GM18519 (cell line): ENCODE data around the gene TNFRSF21.
"Not testable (repeated sequence)": the region's sequence is repeated elsewhere in the genome, so short reads cannot be mapped to it uniquely, and the experiment has no call there.

ENCODE experiments used
- ATAC-seq: cut with Tn5 transposase; IDR thresholded peaks from one replicate; pipeline ENCODE4 v1.9.1; 2021; ENCODE audit warnings: mild to moderate bottlenecking, moderate library complexity; ENCODE audit not compliant: unreplicated experiment, low FRiP score

TNFRSF21 gene, protein sequence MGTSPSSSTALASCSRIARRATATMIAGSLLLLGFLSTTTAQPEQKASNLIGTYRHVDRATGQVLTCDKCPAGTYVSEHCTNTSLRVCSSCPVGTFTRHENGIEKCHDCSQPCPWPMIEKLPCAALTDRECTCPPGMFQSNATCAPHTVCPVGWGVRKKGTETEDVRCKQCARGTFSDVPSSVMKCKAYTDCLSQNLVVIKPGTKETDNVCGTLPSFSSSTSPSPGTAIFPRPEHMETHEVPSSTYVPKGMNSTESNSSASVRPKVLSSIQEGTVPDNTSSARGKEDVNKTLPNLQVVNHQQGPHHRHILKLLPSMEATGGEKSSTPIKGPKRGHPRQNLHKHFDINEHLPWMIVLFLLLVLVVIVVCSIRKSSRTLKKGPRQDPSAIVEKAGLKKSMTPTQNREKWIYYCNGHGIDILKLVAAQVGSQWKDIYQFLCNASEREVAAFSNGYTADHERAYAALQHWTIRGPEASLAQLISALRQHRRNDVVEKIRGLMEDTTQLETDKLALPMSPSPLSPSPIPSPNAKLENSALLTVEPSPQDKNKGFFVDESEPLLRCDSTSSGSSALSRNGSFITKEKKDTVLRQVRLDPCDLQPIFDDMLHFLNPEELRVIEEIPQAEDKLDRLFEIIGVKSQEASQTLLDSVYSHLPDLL

DNA sequence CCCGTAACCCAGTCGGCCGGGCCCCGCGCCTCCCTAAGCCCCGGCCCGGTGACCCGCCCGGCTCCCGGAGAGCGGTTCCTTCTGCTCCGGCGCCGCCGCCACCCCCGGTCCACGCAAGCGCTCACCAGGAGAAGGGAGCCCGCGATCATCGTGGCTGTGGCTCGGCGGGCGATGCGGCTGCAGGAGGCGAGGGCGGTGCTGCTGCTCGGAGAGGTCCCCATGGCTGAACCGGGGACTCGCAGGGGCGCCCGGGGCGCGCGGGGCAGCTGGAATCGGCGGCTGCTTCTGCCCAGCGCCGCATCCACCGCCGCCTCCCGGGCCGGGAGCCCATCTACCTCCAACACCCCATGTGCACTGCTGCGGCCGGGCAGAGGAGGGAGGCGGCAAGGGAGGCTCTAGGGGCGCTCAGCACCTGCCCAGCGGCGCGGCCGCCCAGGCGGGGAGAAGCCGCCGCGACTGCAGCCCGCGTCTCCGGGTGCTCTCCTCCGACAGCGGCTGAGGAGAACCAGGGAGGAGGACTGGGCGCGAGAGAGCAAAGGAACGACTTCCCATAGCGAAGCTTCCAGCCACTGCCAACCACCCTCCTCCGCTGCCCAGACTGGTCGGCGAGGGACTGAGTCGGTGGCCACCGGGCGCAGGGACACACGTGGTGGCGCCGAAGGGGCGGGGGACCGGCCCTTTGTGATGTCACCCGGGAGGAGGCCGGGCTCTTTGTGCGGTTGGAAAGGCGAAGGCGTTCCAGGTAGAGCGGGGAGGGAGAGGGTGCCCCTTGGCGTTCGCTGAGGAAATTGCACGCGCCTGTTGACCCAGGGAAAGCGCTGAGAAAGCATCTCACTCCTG, at the start of gene TNFRSF21:
Gene TNFRSF21 (minus strand): TSS at position 615 of the 840 bp plus-strand sequence. CDS start 394 bp downstream, at position 221.
- ATAC-seq = peak; percentile 99

DNA sequence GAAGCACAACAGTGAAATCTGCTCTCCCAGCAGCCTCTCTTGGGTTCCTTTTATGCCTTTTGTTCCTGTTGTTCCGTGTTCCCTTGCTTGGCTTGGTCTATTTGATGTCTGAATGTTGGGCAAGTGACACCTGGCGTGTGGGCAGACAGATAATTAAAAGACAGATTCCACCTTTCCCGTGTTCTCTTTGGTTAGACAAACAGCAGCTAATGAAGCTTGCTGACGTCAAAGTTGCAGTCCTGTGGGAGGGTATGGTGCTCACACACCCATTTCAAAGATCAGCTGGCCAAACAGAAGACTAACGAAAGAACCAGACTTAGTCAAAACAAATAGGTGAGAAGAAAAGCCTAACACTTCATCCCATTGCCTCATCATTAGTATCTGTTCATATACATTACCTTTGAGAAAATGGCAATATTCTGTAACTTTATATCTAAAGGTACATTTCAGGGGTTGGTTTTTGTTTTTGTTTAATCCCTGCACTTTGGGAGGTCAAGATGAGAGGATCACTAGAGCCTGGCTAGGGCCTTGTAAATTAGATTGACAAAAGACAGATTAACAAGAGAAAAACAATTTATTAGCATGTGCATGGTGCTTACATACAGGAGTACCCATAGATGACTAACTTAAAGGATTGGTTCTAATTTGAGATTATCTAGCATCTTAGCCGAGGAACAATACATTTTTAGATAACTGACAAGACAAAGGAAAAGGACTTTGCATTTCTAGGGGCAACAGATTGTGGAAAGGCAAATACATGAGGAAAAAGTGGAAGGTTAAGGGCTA, 48.9 kb upstream of the TNFRSF21 start:
- ATAC-seq = no peak

DNA sequence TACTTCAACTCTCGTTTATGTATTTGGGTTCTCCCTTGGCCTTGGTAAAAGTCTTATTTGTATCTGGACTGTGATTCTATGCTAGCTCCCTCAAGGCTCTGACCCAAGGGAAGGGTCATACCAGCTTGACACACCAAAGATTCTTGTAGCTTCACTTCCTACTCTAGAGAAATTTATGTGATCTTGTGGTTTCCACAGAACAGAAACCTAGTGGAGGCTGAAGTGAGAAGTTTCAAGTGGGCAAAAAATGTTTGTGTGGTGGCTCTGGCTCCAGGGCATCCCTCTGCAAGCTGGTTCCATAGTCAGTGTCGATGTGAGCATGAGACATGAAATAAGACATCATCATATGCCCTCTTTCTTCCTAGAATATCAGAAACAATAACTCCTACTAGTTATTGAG, 48.1 kb upstream of the TNFRSF21 start:
- peak; percentile 39 for ATAC-seq

DNA sequence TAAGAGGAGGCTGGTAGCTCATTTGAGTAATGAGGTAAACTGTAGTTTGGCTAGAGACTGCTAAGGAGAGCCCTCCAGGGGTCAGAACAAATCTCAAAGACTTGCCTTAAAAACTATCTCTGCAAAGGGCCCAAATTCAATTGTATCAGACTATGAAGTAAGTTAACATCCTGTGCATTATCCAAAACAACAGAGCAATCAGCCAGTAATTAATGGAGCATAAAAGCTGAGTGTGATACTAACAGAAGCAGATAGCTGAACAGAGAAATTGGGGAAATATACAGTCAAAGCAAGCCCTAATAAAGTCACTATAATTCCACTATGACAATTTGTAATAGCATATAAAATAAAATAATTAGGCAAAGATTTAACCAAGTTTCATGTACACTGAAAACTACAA, 45.8 kb upstream of the TNFRSF21 start:
- ATAC-seq = no peak

DNA sequence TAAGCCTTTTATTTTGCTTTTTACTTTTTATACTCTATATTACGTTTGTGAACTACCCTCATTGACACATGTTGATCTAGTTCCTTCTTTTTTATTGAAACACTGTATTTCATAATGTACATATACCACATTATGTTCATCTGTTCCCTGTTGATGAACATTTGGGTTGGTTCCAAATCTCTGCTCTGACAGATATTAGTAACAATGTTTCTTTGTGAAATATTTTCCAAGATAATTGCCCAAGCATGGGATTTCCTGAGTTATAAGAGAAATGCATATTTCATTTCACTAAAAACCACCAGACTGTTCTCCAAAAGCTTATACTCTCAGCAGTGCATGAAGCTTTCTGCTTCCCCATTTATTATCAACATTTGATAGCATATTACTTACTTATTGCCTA, 44.2 kb upstream of the TNFRSF21 start:
- ATAC-seq = no peak

DNA sequence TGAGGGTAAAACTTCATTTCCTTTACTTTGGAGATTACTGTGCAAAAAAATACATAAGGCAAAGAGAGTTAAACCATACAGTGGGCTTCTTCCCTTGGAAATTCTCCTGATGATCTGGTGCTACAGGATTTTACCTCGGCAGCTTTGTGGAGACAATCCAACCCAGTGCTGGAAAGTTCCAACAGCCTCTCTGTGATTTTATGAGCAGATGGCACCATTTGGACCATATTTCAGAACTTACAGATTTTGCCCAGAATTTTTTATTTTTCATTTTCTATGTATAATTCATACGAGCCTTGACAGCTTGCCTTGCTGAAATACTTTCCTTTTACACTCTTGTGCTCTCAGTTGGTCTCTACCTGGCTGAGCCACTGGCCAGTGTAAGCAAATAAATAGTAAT, 43.3 kb upstream of the TNFRSF21 start:
- ATAC-seq = no peak

DNA sequence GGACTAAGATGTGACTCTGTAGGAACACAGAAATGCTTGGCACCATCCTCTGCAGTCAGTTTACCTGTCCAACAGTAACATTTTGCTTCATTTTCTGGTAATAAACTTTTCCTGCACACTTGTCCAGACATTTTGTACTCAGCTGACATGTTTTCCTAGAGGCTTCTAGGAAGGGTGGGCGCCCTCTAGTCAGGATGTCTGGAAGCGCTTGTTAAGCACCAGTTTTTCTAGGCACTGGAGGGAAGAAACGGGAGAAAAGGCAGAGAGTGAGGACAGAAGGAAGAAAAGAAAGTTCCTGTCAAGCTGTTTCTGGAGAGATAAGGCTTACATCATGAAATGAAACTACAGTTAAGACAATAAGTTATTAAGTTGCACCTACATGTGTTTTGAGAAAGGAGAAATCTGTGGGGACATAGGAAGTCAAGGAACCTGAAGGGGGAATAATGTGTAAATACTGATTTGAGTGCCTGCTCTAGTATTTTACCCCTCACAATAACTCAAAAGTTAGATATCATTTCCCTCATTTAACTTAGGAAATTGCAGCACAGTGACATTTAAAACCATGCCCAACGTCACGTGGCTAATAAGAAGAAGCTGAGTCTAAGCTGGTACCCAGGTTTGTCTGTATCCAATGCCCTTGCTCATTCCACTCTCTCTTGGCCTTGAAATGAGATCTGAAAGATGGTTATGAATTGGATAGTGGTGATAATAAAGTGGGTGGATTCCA, 42.7 kb upstream of the TNFRSF21 start:
- no peak for ATAC-seq

DNA sequence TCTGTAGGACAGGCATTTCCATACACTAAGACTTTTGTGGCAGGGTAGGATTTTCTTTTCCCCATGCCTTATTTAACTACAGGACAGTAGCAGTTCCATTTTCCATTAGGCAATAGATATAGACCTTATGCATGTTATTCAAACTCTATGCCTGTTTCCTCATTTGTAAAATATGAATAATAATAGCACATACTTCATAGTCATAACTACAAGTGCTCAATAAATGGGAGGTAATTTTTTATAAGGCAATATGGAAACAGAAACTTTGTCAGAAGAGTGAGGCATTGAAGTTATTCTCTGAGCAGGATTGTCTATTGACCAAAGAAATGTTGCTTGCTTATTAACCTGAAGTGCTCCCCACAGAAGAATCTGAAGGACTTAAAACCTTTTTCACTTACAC, 41.9 kb upstream of the TNFRSF21 start:
- ATAC-seq = no peak

DNA sequence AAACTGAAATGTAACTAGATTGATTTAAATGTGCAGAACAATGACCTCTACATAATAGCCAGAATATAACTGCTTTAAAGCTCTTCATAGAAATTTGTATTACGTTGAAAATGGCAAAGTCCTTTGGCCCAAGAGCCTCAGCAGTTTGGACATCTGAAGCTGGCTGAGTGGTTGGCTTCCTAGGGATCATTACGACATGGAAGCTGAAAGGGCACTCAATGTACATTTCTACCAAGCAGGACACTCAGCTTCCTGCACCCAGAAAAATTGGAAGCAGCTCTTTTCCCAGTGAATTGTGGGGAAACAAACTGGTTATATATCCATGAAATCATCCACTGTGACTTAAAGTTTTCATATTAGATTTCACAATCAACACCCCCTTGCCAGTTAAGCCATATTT, 40.2 kb upstream of the TNFRSF21 start:
- ATAC-seq = no peak

DNA sequence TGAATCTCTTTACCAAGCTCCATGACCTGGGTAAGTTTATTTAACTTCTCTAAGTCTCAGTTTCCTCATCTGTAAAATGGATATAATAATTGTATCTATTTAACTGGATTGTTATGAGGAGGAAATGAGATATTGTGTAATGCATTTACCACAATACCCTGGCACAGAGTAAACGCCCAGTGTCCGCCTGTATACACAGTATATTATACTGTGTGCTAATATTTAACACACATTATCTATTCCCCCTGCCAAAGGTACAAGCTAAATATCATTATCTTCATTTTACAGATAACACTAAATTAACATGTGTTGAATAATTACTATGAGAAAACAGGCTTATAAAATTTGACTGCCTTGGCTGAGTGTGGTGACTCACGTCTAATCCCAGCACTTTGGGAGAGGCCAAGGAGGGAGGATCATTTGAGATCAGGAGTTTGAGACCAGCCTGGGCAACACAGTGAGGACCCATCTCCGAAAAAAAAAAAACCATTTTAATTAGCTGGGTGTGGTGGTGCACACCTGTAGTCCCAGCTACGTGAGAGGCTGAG, 38.7 kb upstream of the TNFRSF21 start:
- ATAC-seq = no peak

DNA sequence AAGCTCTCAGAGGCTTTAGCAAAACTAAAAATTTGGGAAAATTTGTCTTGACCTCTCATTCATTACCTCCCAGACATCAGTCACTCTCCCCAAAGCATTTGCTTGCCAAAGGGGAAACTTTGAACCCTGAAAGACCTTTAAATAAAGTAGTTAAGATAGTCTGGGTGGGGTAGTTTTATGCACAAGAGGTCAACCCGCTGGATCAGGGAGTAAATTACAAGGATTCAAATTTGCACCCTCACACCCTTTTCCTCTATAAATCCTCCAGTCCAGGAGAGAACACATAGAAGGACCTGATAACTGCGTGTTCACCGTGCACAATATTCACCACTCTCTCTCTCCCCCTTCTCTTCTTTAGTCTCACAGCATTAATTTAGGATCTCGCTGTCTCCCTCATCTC, 36.1 kb upstream of the TNFRSF21 start:
- ATAC-seq = no peak

DNA sequence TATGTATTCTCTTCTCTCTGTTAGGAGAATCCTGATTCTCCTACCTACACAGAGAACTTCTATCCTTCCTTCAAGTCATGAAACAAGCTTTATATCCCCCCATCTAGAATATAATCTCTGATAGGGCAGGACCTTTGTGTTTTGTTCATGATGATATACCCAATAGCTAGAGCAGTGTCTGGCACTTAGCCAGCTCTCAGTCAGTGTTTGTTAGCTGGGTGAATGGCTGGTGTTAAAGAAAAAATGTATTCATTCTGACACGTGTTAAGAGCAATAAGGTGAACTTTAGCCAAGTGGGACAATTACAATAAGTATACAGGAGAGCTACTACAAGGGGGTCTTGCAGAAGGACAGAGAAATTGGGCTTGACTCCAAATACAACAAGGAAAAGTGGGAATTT, 34.3 kb upstream of the TNFRSF21 start:
- ATAC-seq = no peak

DNA sequence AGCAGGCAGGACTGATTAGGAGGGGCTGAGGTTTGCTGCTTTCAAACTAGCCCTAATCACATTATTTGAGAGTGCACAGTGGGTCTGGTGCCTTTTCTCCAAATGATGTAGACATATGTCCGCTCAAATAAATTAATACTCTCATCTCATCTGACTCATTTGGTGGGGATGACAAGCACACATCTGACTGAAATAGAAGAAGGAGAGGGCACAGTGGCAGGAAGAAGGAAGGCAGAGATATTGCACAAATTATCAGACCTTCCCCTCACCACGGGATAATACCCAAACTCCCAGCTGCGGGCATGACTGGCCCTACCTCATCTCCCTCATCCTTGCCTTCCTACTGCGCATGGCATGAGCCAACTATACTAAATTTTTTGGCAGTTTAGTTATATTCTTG, 33.9 kb upstream of the TNFRSF21 start:
- ATAC-seq = no peak

DNA sequence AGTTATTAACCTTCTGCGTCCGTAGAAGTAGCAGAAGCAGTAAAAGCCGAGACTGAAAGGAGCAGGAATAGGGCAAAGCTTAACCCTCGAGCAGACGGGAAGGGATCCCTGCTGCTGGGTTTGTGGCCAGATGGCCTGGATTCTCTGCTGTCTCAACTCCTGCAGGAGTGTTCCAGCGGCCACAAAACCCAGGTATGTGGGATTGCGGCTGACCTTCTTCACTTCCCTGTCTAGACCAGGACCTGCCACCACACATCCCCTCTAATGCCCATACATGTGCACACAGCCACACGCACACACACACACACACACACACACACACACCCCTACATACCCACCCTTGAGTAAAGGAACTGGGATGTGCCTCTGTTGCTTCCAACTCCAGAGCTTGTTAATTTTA, 33.1 kb upstream of the TNFRSF21 start:
- no peak for ATAC-seq

DNA sequence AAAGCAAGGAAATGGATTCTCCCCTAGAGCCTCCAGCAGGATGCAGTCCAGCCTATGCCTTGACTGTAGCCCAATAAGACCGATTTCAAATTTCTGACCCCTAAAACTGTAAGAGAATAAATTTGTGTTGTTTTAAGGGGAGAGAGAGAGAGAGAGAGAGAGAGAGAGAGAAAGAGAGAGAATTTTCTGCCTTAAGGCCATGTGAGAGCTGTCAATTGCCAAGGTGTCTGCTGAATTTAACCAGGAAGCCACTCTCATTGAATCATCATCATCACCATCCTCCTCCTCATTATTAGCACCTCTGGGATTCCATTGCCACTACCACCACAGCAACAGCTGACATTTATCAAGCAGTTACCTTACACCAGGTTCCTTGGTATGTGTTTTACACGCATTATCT, 27.8 kb upstream of the TNFRSF21 start:
- ATAC-seq = no peak

DNA sequence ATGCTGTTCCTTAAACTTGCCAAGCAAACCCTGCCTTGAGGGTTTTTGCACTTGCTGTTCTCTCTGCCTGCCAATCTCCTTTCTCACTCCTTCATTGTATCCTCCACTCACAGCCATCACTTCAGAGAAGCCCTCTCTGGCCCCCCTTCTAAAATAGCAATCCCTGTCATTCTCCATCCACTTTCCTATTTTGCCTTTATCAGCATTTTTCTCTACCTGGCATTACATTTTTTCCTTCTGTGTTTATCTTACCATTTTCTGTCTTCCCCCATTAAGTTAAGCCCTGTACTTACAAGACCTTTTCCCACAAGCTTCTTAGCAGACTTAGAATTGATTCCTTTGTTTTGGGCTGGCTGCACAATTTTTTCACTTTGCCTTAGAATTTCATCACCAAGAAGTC, 26.6 kb upstream of the TNFRSF21 start:
- ATAC-seq = no peak

DNA sequence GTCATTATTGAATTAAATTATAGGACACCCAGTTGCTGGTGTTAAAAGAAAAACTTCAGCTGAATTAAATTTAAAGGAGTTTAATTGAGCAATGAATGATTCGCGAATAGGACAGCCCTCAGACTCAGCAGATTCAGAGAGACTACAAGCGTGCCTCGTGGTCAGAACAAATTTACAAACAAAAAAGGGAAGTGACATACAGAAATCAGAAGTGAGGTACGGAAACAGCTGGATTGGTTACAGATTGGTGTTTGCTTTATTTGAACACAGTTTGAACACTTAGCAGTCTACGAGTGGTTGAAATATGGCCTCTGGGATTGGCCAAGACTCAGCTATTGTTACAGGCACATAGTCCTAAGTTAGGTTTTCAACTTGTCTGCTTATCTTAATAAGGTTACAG, 25.8 kb upstream of the TNFRSF21 start:
- peak; percentile 96 for ATAC-seq

DNA sequence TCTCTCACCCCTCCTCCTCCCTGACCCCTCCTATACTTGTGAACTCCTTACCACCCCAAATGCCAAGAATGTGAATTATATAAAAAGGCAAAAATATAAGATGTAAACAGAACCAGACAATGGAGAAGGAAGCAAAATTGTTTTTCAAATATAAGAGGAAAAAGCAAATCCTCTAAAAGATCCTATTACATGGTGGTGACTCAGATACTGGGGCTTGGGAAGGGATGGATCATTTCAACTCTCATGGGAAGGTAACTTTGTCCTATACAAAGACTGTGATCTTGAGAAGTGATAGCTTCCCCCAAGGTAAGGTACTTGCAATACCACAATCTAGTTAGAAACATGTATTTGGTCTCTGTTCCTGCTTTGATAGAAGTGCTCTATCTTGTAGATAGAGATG, 24.6 kb upstream of the TNFRSF21 start:
- ATAC-seq = no peak

DNA sequence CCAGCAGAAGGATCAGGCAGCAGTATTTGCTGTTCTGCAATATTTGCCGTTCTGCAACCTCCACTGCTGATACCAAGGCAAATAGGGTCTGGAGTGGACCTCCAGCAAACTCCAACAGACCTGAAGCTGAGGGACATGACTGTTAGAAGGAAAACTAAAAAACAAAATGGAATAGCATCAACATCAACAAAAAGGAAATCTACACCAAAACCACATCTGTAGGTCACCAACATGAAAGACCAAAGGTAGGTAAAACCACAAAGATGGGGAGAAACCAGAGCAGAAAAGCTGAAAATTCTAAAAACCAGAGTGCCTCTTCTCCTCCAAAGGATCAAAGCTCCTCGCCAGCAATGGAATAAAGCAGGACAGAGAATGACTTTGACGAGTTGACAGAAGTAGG, 18.9 kb upstream of the TNFRSF21 start:
- not testable (repeated sequence) for ATAC-seq

DNA sequence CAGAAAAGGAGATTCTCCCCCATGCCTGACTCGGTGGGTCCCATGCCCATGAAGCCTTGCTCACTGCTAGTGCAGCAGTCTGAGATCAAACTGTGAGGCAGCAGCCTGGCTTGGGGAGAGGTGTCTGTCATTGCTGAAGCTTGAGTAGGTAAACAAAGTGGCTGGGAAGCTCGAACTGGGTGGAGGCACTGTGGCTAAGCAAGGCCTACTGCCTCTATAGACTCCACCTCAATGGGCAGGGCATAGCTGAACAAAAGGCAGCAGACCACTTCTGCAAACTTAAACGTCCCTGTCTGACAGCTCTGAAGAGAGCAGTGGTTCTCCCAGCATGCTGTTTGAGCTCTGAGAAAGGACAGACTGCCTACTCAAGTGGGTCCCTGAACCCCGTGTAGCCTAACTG, 18.4 kb upstream of the TNFRSF21 start:
- not testable (repeated sequence) for ATAC-seq
